Testis (tissue), 2 donors: Measurements from ENCODE around the gene KIAA1755.

Source experiments
- POLR2A ChIP-seq: fragments of 450-650 bp; IDR thresholded peaks from one replicate; pipeline ENCODE4 v1.6.1; 2017; ENCODE audit warnings: antibody characterized with exemption, mild to moderate bottlenecking, moderate library complexity
- TF ChIP-seq, protein P1 (sequence below), 3 experiments: fragments of 450-650 bp in 2 of 3; fragments of 200-600 bp in 1 of 3; sonication (generic) in 1 of 3; IDR thresholded peaks; one replicate each; pipeline ENCODE4 v1.5.1; 2016 to 2019; ENCODE audit warnings: antibody characterized with exemption in 3 of 3, mild to moderate bottlenecking in 2 of 3, moderate library complexity in 1 of 3

DNA sequence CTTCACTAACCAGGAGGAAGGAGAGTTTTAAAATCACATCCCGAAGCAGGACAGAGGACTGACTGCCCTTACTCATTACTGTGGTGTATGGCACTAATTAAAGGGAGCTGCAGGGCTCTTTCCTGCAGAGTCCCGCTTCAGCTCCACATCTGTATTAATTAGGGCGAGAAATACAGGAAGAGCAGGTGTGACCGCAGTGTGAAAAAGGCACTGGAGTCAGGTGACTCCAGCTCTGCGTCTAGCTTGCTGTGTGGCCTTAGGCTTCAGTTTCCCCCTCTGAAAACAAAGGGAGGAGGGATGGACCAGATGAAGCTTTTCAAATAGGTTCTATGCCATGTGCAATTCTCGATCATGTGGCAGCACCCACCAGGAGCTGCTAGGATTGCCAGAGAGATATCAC, 34.0 kb downstream of the KIAA1755 start:
- TF ChIP-seq, protein P1, sequence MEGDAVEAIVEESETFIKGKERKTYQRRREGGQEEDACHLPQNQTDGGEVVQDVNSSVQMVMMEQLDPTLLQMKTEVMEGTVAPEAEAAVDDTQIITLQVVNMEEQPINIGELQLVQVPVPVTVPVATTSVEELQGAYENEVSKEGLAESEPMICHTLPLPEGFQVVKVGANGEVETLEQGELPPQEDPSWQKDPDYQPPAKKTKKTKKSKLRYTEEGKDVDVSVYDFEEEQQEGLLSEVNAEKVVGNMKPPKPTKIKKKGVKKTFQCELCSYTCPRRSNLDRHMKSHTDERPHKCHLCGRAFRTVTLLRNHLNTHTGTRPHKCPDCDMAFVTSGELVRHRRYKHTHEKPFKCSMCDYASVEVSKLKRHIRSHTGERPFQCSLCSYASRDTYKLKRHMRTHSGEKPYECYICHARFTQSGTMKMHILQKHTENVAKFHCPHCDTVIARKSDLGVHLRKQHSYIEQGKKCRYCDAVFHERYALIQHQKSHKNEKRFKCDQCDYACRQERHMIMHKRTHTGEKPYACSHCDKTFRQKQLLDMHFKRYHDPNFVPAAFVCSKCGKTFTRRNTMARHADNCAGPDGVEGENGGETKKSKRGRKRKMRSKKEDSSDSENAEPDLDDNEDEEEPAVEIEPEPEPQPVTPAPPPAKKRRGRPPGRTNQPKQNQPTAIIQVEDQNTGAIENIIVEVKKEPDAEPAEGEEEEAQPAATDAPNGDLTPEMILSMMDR (IDR thresholded peaks at IDR 0.05): no peak
- TF ChIP-seq POLR2A: no peak
